Measurements from ENCODE around the gene NEURL2.
"Not testable (repeated sequence)": the region's sequence is repeated elsewhere in the genome, so short reads cannot be mapped to it uniquely, and the experiment has no call there.

The NEURL2 gene

DNA sequence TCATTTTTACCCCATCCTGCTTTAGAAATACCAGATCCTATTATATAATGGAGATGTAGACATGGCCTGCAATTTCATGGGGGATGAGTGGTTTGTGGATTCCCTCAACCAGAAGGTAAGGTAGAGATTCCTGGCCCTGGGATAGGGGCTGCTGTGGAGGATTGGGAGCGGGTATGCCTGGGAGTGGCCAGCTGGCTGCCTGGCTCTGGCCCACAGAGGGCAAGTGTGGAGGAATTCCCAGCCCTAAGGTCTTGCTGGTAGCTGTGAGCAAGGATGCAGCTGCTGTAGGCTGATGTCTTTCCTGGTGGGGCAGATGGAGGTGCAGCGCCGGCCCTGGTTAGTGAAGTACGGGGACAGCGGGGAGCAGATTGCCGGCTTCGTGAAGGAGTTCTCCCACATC is 6.7 kb upstream of the NEURL2 start:
- DNase-seq, result no peak

DNA sequence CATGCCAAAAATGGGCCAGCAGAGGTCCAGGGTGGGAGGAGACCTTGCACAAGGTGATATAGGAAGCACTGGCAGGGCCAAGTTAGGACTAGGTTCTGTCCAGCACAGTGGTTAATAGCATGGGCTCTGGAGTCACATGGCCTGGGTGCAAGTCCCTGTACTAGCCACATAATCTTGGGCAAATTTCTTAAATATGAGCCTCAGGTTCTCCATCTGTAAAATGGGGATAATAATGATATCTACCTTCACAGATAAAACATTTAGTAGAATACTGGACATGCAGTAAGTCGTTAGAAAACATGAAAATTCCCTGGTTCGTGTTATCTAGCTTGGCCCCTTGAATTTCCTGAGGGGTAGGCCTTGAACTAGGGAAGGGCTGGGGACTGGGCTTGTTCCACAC is 6.3 kb upstream of the NEURL2 start:
- DNase-seq, result no peak

DNA sequence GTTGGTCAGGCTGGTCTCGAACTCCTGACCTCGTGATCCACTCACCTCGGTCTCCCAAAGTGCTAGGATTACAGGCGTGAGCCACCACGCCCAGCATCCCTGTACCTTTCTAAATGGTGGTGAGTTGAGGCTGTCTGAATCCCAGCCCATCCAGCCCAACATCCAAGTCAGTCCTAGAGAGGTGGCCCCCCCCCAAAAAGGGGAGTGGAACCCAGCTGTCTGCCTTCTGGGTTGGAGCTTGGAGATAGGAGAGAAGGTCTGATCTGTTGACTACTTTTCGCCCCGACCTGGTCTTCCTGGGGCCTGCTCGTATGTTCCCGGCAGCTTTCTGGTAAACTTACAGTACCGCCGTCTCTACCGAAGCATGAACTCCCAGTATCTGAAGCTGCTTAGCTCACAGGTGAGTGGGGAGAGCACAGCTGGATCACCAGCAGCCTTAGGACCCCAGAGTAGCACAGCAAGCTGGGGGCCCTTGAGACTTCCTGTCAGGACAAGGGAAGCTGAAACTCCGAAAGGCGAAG is 5.7 kb upstream of the NEURL2 start:
- no peak for DNase-seq

GRCh38 chr20:45894797-45895196 is 3.8 kb upstream of the NEURL2 start:
- no peak for DNase-seq

DNA sequence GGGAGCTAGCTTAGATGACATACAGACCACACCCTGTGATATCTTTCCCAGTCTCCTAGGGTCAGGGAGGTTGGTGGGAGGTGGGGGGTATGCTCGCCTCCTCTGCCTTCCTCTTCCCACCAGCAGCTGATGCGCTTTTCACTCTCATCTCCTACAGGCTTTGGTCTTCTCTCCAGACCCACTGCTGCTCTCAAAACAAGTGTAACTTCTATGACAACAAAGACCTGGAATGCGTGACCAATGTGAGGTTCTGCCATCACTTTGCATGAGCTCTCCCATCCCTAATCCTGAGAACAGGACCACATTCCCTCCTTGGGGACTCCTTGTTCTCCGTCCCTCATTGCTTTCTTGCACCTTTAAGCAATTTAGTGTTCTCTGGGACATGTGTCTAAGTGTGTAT is 2.8 kb upstream of the NEURL2 start:
- DNase-seq, result no peak

GRCh38 chr20:45892828-45893500 is 2.0 kb upstream of the NEURL2 start:
- no peak for DNase-seq

DNA sequence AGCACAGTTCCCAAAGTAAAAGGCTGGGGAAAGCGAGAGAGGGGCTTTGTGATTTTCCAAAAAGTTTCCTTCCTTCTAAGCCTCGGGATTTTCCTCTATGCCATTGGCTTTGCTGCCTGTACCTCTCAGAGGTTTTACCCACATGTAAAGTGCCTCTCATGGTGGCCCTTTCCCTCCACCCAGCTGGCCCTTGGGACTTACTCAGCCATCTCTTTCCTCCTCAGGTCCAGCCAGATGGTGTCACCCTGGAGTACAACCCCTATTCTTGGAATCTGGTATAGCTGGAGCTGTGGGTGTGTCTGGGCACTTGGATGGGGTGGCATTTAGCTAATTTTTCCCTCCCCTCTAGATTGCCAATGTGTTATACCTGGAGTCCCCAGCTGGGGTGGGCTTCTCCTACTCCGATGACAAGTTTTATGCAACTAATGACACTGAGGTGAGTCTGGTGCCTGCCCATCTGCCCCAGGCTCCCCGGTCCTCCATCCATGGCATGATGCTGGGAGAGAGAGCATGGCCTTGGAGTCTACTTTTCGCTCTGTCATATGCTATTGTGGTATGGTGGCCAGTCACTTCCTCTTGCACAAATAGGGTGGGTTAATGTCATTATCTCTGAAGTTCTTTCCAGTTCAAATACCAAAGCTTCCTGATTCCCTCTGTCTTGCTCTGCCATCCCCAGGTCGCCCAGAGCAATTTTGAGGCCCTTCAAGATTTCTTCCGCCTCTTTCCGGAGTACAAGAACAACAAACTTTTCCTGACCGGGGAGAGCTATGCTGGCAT is 1.2 kb upstream of the NEURL2 start:
- DNase-seq, result no peak

DNA sequence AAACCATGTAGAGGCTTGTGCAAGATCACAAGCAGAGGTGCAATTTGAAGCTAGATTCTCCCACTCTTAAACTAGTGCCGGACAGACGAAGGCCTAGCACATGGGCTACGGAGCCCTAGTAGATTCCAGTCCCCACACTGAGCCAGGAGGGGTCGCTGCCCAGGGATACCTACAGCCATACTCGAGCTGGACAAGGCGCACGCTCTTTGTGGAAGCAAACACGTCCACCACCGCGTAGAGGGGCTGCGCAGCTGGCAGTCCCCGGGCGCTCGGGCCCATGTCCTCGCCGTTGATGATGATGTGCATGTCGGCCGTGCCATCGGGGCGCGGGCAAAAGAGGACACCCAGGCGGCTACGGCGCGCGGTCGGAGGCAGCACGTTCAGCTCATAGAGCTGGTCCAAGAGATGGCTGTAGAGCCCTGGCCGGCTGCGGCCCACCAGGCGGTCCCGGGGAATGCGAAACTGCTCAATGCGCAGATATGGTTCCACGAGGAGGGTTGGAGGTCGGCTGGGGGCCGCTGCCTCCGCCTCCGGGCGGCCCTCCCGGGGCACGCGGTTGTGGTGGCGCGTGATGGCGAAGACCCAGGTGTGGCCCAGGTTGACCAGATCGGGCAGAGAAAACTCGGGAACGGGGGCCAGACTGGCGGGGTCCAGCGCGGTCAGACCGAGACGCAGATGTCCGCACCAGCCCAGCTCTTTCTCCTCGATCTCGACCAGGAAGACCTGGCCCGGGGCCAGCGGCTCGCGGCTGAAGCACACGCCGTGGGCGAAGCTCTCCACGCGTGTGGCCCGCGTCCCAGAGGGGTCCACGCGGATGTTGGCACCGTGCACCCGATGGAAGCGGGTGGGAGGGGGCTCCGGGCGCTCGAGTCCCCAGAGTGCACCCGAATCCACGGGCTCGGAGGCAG is 677 bp downstream of the NEURL2 start:
- DNase-seq, result no peak

- DNase-seq, result no peak
Measured at GRCh38 chr20:45888681-45889080, 2.3 kb downstream of the NEURL2 start.

DNA sequence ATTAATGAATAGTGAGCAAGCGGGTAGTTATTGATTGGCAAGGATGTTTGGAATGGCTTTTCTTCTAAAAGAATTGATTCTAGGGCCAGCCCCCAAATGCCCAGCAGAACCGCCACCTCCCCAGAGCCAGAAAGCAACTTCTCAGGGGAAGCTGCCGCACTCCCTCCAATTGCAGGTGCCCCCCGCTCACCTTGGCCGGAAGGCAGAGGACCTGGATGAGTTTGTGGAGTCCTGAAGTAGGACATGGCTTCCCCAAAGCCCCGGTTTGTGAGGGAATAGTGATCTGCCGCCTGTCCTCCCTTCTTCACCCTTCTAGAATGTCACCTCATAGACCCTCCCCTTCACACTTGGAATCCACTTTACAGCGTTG is 3.7 kb downstream of the NEURL2 start, which contains the start of gene SPATA25:
TSS of gene SPATA25 (minus strand) at position 277 of the 370 bp plus-strand sequence. CDS start at position 245, 32 bp downstream.
- no peak for DNase-seq

- no peak for DNase-seq
Measured at GRCh38 chr20:45886590-45887345, 4.2 kb downstream of the NEURL2 start.

DNA sequence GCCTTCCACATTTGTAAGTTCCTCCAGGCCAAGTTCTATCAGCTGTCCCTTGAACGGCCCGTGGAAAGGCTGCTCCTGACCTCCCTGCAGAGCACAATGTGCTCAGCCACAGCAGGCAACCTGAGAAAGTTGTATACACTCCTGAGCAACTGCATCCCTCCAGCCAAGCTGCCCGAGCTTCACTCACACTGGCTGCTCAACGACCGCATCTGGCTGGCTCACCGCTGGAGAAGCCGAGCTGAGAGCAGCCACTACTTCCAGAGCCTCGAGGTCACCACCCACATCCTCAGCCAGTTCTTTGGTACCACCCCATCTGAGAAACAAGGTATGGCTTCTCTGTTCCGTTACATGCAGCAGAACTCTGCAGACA is 7.9 kb downstream of the NEURL2 start:
- no peak for DNase-seq

DNA sequence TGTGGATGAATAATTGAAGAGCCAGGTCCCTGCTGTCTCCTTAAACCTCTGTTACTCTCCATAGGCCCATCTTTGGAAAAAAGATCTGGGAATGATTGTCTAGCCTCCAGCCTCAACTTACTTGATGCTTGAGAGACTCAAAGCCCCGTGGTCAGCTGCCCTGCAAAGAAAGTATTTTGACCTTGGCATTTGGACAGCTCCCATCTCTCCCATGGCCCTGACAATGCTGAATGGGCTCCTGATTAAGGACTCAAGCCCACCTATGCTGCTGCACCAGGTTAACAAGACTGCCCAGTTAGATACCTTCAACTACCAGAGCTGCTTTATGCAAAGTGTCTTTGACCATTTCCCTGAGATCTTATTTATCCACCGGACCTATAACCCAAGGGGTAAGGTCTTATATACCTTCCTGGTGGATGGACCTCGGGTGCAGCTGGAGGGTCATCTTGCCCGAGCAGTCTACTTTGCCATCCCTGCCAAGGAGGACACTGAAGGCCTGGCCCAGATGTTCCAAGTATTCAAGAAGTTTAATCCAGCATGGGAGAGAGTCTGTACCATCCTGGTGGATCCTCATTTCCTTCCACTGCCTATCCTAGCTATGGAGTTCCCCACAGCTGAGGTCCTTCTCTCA is 8.4 kb downstream of the NEURL2 start:
- no peak for DNase-seq

DNA sequence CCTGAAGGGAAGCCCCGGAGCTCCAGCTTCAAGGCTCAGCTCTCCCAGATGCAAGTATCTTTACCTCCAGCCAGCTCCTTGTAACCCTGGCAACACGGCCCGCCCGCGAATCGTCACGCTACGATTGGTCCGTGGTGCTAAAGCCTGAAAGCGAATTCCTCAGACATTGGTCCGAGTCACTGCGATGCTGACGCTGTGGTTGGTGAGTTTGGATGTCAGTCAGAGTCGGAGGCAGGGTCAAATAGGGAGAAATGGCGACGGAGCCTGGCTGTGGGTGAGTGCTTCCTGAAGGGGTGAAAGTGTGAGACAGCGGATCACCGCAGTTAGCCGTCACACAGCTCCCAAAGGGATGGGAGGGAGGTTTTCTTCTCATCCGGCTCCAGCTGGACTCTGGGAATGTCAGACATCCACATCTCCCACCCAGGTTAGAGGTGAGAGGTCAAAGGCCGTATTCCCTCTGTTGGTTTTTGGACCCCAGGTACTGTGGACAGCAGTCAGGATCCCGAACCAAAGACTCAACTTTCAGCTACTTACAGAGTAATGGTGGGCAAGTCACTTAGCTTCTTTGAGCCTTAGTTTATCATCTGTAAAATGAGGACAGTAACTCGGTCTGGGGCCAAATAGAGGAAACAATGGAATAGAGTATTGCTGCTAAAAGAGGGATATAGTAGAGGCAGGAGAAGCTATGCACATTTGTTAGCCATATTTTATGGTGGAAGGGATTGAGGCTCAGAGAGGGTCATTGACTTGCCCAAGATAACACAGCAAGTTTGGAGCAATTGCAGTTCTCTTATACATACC is 9.8 kb downstream of the NEURL2 start, which contains the start of gene ZSWIM1:
TSS of gene ZSWIM1 (plus strand) at position 240 of the 801 bp plus-strand sequence. CDS start 1,366 bp downstream, outside the sequence.
- DNase-seq, result peak; percentile 83

DNA sequence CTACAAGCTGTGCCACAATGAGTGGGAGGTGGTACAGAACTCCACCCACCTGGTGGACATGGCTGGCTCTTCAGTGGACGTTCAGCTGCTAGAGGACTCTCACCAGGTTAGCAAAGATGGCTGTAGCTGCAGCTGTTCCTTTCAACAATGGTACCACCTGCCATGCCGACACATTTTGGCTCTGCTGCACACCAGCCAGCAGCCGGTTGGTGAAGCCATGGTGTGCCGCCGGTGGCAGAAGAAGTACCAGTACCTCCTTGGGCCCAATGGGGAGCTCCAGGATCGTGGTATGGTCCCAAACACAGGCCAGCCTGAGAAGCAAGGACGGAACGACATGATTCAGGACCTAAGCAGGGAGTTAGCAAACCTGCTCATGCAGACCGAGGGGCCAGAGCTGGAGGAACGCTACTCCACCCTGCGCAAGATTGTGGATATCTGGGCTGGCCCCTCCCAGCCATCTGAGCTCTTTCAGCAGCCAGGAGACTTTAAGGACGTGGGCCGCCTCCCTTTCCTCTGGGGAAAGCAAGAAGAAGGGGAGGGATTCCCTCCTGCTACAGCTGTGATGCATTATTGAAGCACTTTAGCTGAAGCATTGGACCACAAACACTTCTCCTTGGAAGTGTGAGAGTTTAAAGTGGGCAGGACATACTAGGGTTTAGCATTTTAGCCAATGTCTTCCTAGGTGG is 12.8 kb downstream of the NEURL2 start:
- no peak for DNase-seq

GRCh38 chr20:45874576-45874975 is 16.4 kb downstream of the NEURL2 start:
- no peak for DNase-seq

- DNase-seq, result not testable (repeated sequence)
Measured at GRCh38 chr20:45874104-45874481, 16.9 kb downstream of the NEURL2 start.

- no peak for DNase-seq
Measured at GRCh38 chr20:45873409-45874103, 17.5 kb downstream of the NEURL2 start.

GRCh38 chr20:45872626-45873025 is 18.4 kb downstream of the NEURL2 start:
- DNase-seq, result no peak

GRCh38 chr20:45867819-45868176 is 23.2 kb downstream of the NEURL2 start:
- DNase-seq, result no peak

Measured in DMS79 treated with DMSO at 0.1 percent for 48 hours (cell line).